Right ventricle myocardium superior (tissue), 1 donor: ENCODE data around the gene GRIK3. TPM values are rescaled to one million over a fixed set of nuclear protein-coding genes. Genes with fewer than 3 reads are reported as not detected.

Experiments
- ATAC-seq: fragments of 200-7000 bp; cut with Tn5 transposase; one replicate; pipeline ENCODE4 v1.9.1; 2020; ENCODE audit warnings: mild to moderate bottlenecking; ENCODE audit not compliant: poor library complexity
- DNase-seq: peaks from one replicate; pipeline ENCODE4 v3.0.0-alpha.2; 2020
- intact Hi-C: fragments of 100-400 bp; cut with DNase I; formaldehyde crosslinking; loops from one replicate; pipeline ENCODE4 v1.11.2; 2022
- total RNA-seq: library from RNA; stranded (reverse); fragmentation: NEBNext Ultra II Directional; extraction: Animal tissue kit (Norgen Biotek cat#: 25700); gene quantifications from one replicate; pipeline ENCODE4 v1.2.1, GENCODE V29; 2021
- donor health status: DM: no; HTN: yes; CAD: no; lungs with severe emphysema.

GRIK3 gene
- total RNA-seq, 1 donor from 2014 or later: 0.91 TPM

DNA sequence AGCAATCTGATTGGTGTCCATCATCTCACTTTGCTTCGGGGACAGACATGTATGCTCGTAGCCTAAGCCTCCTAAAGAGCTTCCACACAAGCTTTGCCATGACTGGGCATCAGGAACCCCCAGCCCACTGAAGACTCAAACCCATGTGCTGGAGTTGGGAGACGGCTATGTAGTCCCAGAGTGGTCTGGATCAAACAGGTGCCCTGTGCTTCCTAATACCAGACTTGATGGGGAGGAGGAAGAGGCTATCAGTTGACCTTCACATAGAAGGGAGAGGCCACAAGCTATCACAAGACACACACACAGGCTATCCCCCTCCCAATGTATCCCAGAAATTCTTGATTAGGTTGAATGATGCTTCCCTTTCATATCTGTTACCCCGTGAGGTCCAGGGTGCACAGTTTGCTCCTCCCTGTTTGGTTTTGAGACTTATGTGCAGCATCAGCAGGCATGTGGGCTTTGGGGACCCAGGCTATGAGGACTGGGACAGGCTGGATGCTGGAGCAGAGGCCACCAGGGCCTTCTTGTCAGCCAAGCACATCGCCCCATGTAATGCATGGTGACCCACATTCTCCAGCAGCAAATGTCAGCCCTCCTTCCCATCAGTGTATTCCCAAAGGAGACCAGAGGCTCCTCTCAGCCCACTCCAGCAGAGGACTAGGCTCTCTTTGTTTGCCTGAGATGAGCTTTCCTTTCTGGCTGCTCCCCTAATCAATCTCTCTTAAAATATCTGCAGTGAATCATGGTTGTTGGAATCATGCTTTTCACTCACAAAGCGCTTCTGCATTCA, 159.8 kb downstream of the GRIK3 start:
- intact Hi-C loops: no loop called here
- ATAC-seq (no peak), DNase-seq (no peak)

DNA sequence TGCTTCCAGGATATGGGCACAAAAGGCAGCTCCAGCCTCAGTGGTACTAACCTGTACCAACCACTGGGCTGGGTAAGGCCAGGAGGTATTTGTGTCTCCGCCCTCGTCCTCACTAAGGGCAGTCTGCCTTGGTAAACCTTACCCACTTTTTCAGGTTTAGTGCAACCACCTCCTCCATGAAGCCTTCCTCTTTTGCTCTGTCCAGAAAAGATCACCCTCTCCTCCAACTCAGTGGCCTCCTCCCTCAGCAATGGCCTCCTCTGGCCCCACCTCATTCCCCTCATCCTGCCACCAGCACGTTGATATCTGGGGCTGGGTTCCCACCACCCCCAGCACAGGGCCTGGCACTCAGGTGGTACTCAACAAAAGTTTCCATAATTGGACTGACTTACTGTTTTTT, 161.5 kb downstream of the GRIK3 start:
- ATAC-seq (no peak), DNase-seq (no peak)
- intact Hi-C loops: no loop called here

DNA sequence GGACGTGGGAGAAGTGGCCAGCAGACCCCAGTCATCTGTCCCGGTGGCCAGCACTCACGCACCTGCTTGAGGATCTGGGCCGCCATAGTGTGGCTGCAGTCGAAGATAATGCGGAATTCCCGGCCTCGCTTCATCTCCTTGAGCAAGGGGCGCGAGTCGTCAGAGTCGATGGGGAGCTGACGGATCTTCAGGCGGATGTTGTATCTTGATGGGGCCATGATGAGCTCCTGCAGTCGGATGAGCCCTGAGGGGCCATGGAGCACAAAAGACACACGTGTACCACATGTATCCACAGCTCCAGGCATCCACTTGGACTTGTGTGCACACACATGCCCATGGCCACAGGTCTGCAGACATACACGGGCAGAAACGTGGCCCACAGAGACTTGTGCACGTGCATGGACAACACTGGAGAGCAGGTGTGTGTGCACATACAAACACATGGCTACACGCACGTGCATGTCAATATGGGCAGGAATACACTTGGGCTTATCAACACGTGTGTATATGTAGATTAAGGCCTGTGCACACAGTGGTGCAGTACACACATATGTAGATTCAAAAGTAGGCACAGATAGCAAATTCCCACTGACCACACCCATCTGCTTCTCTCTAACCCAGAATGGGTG, 162.1 kb downstream of the GRIK3 start:
- intact Hi-C loops: no loop called here
- DNase-seq: no peak
- ATAC-seq: no peak

DNA sequence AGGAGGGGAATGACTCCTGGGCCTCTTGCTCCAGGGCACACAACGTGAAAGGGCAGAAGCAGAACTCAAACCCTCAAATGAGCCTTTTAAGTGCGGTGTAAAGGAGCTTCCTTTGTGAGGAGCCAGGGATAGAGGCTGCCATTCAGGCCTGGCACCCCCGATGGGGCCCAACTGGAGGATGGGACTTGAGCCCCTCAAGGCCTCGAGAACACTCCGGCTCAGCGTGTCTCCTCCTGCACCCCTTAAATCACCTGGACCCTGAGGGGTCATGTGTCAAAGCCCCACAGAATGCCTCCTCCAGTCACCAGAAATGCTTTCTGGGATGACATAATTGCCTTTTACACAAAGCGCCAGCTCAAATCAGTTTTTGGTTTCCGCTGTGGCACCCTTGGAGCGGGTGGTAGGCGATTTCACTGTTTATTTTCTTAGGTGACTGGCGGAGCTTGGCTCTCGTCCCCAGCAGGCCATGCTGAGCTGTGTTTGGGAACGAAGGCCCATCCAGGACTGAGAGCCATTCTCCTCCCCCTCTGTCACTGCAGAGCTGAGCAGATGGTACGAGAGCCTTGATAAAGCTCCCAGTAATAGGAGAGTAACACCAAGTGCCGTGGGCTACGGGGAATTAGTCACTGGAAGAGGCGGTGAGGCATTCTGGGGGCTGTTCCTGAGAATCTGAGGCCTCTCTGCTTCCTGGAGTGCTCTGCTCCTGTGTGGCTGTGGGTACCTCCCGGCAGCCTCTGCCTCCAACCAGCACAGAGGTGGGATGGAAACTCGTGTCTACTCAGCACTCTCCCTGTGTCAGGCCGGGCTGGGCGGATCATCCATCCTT, 163.0 kb downstream of the GRIK3 start:
- ATAC-seq (no peak), DNase-seq (no peak)
- intact Hi-C loops: no loop called here

DNA sequence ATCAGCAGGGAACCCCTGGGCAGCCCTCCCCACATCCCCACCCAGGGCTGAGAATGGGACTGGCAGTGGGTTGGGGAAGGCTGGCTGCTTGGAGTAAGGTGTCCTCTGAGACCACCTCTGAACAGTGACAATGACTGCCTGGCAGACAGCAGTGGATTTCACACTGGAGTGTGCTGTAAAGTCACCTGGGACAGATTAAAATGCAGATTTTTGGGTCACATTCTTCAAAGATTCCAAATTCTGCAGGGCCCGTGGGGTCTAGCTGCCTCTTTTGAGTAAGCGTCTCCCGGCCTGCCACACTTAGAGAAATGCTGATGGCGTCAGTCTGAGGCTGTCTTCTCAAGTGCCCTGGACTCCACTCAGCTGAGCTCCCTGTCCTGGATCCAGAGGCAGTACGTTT, 164.5 kb downstream of the GRIK3 start:
- no peak for DNase-seq
- intact Hi-C loops: no loop called here
- no peak for ATAC-seq

DNA sequence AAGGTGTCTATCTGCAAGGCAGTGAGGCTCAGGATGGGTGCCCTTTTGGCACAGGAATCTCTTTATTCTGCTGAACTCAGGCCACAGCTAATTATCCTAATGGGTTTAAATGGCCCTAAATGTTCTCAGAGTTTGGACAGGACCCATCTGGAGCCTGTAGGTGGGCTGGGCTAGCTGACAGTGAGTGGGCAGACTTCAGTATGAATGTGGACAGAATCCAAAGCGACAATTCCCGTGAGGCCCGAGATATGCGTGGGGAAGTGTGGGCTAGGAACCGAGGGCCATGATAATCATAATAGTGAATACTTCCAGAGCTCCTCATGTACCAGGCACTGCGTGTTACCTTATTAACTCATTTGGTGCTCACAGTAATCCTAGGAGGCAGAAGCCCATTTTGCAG, 165.3 kb downstream of the GRIK3 start:
- ATAC-seq (no peak), DNase-seq (no peak)
- intact Hi-C loops: no loop called here

DNA sequence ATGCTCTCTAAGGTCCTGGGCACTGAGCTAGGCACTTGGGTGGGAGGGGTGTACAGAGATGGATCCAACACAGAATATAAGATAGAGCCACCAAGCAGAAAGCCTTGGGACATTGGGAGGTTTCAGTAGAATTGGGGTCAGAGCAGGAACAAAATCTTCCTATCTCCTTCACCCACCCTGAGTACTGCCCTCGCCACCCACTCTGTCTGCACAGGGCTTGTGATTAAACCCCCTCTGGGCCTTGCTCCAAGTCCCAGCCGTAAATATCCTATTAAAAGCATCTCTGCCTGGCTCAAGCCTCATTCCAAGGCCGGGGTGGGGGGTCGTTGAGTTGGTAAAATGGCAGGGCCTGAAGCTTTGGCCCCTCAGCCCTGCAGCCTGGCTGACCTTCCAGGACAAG, 166.7 kb downstream of the GRIK3 start:
- ATAC-seq: no peak
- intact Hi-C loops: no loop called here
- DNase-seq: no peak

DNA sequence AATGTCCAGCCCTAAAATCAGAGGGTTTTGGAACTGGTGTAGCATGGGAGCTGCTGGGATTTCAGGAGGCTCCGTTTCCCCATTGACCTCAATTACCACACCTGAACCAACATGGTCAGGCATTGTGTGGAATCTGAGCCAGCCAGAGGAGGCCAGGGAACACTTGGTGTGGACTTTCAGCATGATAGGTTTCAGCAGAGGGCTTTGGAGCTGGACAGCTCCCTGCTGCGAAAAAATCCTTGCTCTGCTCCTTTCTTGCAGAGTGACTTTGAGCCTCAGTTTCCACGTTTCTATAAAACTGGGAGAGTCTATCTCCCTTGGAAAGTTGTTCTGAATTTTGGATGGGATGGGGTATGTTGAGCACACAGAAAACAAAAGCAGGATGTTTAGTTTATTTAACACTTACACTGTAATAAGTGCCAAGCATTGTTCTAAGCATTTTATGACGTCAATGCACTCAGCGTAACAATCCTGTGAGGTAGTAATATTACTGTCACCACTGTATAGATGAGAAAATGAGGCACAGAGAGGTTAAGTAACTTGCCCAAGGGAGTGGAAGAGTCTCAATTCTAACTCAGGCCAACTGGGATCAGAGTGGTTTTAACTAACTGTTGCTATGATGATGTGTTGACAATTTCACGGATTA, 168.0 kb downstream of the GRIK3 start:
- intact Hi-C loops: no loop called here
- DNase-seq: no peak
- no peak for ATAC-seq

DNA sequence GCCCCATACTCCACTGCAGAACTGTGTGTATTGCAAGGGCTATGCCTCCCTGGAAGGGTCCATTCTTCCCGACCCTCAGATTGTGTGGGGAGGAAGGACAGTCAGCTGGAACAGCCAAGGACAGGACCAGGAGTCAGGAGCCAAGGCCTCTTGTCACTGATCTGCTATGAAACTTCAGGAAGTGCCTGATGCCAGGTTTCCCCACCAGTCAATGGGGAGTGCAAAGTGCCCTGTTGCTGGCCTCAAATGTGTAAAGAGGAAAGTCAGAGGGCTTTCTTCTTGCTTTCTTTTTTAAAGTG, 168.8 kb downstream of the GRIK3 start:
- intact Hi-C loops: no loop called here
- no peak for DNase-seq
- ATAC-seq: no peak

DNA sequence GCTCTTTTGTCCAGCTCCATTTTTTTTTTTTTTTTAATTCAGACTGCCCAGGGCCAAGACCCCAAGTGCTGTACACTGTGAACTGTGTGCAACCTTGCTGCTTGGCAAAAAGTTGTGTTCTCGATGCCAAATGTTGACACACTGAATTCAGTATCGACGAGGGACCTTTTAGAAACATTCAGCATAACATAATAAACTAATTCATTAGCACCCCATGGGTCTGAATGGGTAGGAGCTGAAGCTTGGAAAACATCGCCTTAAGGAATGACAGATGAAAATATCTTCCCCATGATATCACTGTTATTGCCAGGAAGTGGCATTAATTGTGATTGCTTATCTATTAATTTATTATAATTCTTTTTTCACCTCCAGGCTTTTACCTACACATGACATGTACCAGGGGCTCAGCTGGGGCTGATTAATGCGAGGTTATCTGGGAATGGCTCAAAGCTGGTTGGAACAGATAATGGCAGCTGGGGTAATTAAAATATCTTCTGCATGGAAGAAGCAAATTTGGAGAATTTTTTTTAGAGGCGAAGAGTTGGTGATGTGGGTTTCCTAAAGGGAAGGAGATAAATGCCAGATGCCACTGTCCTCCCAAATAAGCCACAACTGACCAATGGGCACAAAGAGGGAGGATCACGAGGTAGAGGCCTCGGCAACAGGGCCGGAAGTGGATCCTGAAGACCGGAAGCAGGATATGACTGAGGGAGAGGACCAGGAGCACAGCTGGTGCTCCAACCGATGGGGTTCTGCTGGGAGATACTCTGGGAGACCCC, 169.3 kb downstream of the GRIK3 start:
- ATAC-seq (peak; percentile 34), DNase-seq (no peak)
- intact Hi-C loops: no loop called here

DNA sequence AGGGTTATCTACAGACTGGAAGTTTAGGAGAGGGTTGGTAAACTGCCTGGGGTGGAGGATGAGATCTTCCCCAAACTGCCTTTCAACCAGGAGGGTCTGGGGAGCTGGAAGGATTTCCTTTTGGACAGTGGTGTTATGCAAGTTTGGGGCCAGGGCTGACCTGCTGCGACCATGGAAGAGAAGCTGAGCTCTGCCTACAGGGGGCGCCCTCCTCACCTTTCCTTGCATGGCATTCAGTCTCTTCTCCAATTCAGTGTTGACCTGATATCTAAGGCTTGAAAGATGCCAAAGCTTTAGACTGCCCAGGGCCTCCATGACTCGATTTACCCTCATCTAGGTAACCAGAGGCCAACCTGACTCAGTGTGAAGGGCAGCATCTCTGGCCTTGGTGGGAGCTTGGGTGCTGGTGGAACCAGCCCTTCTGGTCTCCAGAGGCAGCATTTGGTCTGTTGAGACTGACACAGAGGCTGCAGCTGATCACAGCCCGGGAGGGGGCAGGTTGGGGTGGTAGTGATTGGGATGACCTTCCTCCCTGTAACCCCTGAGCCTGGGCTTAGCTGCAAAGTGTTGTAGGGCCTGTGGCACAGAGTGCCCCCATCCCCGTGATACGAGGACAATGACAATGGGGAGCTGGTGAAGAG, 170.0 kb downstream of the GRIK3 start:
- intact Hi-C loops: no loop called here
- ATAC-seq (no peak), DNase-seq (no peak)

DNA sequence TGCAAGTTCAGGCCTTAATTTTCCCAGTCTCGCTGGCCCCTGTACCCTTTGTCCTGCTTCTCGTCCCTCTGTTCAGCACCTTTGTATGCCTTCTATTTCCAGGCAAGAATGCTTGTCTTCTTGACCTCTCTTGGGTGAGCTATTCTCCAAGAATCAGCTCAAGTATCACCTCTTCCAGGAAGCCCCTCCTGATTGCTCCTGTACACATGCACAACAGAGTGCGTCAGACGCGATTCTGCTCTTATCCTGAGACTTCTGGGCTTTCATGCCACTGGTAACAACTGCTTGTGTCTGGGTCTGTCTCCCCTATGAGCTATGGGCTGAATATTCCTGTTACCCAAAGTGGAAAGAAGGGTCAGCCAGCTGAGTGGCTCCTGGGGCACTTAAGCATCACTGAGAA, 170.8 kb downstream of the GRIK3 start:
- no peak for ATAC-seq
- intact Hi-C loops: no loop called here
- no peak for DNase-seq

DNA sequence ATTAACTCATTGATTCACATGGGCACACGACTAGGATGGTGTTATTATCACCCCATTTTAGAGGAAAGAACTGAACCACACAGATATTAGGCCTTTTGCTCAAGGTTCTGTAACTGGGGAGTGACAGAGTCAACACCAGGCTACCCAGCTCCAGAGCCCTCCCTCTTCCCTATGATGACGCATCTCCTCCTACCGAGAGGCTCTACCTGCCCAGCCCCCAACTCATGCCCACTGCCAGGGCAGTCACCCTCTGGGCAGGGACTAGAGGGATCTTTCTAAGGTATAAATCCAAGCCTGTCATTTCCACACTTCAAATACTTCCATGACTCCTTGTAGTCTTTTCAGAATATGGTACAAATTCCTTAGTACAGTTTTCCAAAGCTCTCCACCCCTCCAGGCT, 171.3 kb downstream of the GRIK3 start:
- ATAC-seq: no peak
- DNase-seq: no peak
- intact Hi-C loops: no loop called here

DNA sequence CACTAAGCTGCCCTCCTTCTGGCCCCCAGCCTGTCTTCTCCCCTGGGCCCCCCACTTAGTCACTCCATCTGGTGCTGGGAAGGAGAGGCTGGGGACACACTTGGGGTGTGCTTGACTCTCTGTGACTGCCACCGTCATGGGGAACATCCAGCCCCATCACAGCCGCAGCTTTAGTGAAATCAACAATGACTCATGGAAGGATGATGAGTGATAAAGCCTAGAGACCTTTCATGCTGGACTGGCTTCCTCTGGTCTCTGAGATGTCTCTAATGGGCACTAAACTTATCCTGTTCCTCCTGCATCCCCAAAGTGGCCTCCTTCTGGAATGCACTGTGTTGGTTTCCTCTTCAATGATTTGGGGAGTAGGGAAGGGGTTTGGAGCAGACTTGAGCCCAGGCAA, 172.9 kb downstream of the GRIK3 start:
- DNase-seq: no peak
- ATAC-seq: no peak
- intact Hi-C loops: no loop called here

DNA sequence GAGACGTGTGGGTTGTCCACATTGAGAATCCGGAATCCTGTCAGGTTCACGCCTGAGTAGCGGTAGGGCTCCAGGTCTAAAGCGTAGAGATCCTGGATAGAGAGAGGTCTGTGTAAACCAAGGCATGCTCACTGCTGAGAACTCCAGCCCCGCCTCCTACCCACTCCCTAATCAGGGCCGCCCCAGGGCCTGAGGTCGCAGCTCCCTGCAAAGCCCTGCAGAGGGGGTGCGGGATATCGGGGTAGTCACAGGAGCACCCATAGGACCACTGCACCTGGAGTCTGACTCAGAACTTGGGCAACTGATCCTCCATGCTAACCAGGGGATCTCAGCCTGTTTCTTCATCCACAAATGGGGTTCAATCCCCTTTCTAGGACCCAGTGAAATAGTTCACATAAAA, 174.4 kb downstream of the GRIK3 start:
- ATAC-seq (no peak), DNase-seq (no peak)
- intact Hi-C loops: no loop called here

DNA sequence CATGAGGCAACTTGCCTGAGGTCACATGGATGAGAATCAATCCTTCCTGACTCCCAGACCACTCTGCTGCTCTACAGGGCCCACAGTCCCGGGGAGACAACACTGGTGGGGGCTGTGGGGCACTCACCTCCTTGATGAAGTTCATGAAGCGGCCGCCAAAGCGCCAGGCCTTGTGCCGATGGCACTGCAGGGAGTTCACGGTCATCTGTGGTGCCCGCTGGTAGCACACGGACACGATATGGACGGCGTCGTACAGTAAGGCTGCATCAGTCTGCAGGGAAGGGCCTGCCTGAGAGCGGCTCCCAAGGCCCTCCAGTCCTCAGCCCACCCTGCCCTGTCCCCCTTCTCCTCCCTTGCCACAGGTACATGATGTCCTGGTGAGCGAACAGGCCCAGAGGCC, 175.3 kb downstream of the GRIK3 start:
- ATAC-seq (no peak), DNase-seq (no peak)
- intact Hi-C loops: no loop called here

DNA sequence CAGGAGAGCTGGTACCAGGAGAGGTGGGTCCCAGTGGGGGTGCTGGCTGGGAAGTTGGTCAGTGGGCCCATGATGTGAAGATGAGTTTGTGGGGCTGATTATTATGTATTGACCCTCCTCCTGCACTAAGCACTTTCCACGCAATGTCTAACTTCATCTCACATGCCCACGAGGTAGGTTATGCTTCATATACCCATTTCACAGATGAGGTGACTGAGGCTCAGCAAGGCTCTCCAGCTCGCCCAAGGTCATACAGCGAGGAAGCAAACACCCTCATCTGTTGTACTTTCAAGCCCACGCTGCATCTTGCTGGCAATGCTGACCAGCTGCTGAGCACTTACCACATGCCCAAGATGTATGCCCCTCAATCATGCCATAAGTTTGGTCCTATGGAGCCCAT, 175.8 kb downstream of the GRIK3 start:
- DNase-seq (no peak), ATAC-seq (no peak)
- intact Hi-C loops: no loop called here

DNA sequence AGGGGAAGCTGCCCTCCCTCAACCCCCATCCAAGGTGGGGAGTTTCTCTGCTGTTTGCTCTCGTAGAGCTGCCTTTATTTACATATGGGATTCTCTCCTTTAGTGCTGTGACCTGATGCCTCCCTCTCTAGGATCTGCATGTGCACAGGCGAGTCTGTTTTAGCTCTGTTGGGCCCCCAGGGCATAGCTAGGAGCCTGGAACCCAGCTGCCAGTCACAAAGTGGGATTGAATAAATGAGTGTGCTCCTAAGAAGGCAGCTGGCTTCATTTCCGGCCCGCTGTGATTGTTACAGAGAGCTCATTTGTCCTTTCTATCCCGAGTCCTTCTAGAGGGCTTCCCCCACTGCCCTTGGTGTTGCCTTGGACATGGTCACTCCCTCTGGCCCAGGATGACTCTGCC, 176.6 kb downstream of the GRIK3 start:
- intact Hi-C loops: no loop called here
- DNase-seq (no peak), ATAC-seq (no peak)
